ENCODE data around the gene ACOX1. TPM values are rescaled to one million over a fixed set of nuclear protein-coding genes. Genes with fewer than 3 reads are reported as not detected.

ACOX1 gene
- total and polyA plus RNA-seq, 2 of the 13 experiments (the other 11 are each of a cell fraction or from before 2014, with no cell fraction given): 86.4 to 120 TPM

- POLR2A ChIA-PET: interaction anchor here (0.6 to 12.9 kb wide), 13 partner anchors 10 to 364 kb away, joined by 3 to 423 read pairs (median 9); partner anchors contain the start of genes GALK1, MRPL38, TRIM47 and WBP2
- WGBS (ENCODE audit: low lambda C conversion rate): 23% methylated on average over 22 of the region's 22 CpGs
- in situ Hi-C loops (cut with HindIII; ENCODE audit: extremely low pct_ligation_motif_present, low pct_unique_long_range_greater_than_20kb) (no loop called here), intact Hi-C loops (cut with micrococcal nuclease; ENCODE audit: unreplicated experiment) (loop anchor here (5.0 kb wide), 1 partner anchor 37 kb away; the partner anchor contains the start of gene WBP2)
- BruUV-seq (replicated peaks): no TSS peak
- Histone ChIP-seq H4K20me1 (ENCODE audit: insufficient read depth, low read length) (no peaks in the 10 kb centered on the region), H3K27ac (ENCODE audit: extremely low read length, insufficient read depth, low read length) (peak overlapping the region; percentile 12), H3K4me3 (replicated peaks in 1 of 3; ENCODE audit: insufficient read depth in 1 of 3, low read depth in 2 of 3, low read length in 3 of 3) (peak overlapping the region; percentile 17 to 83 (median 75); a peak in 5 of 6 replicates), H3K4me2 (ENCODE audit: low read depth, low read length) (peak overlapping the region; percentile 91), H3K4me1 (ENCODE audit: insufficient read depth, low read length) (peaks cover 61% of the 10 kb centered on the region), H2AFZ (ENCODE audit: low read length) (no peak overlapping the region), H3K27me3 (ENCODE audit: control insufficient read depth in 1 of 2, insufficient read depth in 2 of 2, low read length in 2 of 2) (no peaks in the 10 kb centered on the region), H3K9me3 (ENCODE audit: low read length) (no peaks in the 10 kb centered on the region), H3K9ac (ENCODE audit: insufficient read depth, low read depth, low read length) (peak overlapping the region; percentile 84), H3K36me3 (replicated peaks in 1 of 2; ENCODE audit: control insufficient read depth in 1 of 2, insufficient read depth in 2 of 2, low read length in 2 of 2) (peaks cover 5 to 15% of the 10 kb centered on the region in 2 experiments; a peak in 3 of 5 replicates), H3K79me2 (ENCODE audit: insufficient read depth, low read length) (peaks cover 10% of the 10 kb centered on the region)
- no peak for FAIRE-seq
- DNase-seq (ENCODE audit: low spot score): peak; percentile 65
- peak; percentile 21 for ATAC-seq
- CTCF ChIA-PET (ENCODE audit: low intra/inter-chr PET ratio, low total read pairs): interaction anchor here (1.8 kb wide), 1 partner anchor 17 kb away, joined by 5 read pairs; no protein-coding TSS in a partner anchor
- TF ChIP-seq RARA (CRISPR knock-in tag; IDR thresholded peaks at IDR 0.05) (no peak), PHF20 (CRISPR knock-in tag; IDR thresholded peaks at IDR 0.05) (no peak), SNAI1 (CRISPR knock-in tag; IDR thresholded peaks at IDR 0.05; ENCODE audit: borderline replicate concordance) (no peak), MXD3 (CRISPR knock-in tag; IDR thresholded peaks at IDR 0.05) (no peak), ZNF530 (CRISPR knock-in tag; IDR thresholded peaks at IDR 0.05; ENCODE audit: low read depth) (no peak), HOXA7 (CRISPR knock-in tag; IDR thresholded peaks at IDR 0.05) (no peak), RBFOX2 (IDR thresholded peaks at IDR 0.05; ENCODE audit: low read depth, low read length) (no peak), ZNF264 (CRISPR knock-in tag; IDR thresholded peaks at IDR 0.05) (no peak), ZNF646 (CRISPR knock-in tag; IDR thresholded peaks at IDR 0.05) (no peak), ZSCAN21 (CRISPR knock-in tag; IDR thresholded peaks at IDR 0.05; ENCODE audit: borderline replicate concordance) (no peak), TARDBP (CRISPR knock-in tag; IDR thresholded peaks at IDR 0.05) (no peak), CEBPZ (IDR thresholded peaks at IDR 0.05; ENCODE audit: low read length) (no peak), ZNF614 (CRISPR knock-in tag; IDR thresholded peaks at IDR 0.05; ENCODE audit: borderline replicate concordance) (no peak), SMAD3 (CRISPR knock-in tag; IDR thresholded peaks at IDR 0.05) (no peak)
Observed at GRCh38 chr17:75894049-75894733, 84.8 kb downstream of the ACOX1 start.
